Keratinocyte (primary cell): ENCODE results near the gene POU3F2. TPM values are rescaled to one million over a fixed set of nuclear protein-coding genes. Genes with fewer than 3 reads are reported as not detected.

Experiments used
- DNase-seq: peaks from one replicate; pipeline ENCODE4 v3.0.0-alpha.2; 2011; ENCODE audit warnings: low read depth, missing footprints, low spot score
- FAIRE-seq: peaks from 2 replicates; lab custom pipeline; 2011; peaks lifted over from hg19 to GRCh38; lab: Jason Lieb, UNC
- H2AFZ ChIP-seq: 2 replicates; pipeline ENCODE4 v1.6.0; 2012; ENCODE audit warnings: low read length, control low read depth, inconsistent platforms; ENCODE audit not compliant: control insufficient read depth
- H3K27ac ChIP-seq: 2 replicates; pipeline ENCODE4 v1.5.1; 2011; ENCODE audit warnings: low read length; ENCODE audit not compliant: control insufficient read depth, insufficient read depth
- H3K27me3 ChIP-seq: 3 replicates; pipeline ENCODE4 v1.6.0; 2011; ENCODE audit warnings: low read length; ENCODE audit not compliant: control insufficient read depth, insufficient read depth; ENCODE audit errors: extremely low read depth
- H3K36me3 ChIP-seq, 2 experiments: 2 replicates in 1 of 2; 3 replicates in 1 of 2; pipeline ENCODE4 v1.5.1; 2011; ENCODE audit warnings: low read length in 2 of 2, mild to moderate bottlenecking in 1 of 2; ENCODE audit not compliant: control insufficient read depth in 2 of 2, insufficient read depth in 2 of 2; ENCODE audit errors: extremely low read depth in 1 of 2
- H3K4me1 ChIP-seq: 3 replicates; pipeline ENCODE4 v1.5.1; 2011; ENCODE audit warnings: low read length; ENCODE audit not compliant: control insufficient read depth, insufficient read depth; ENCODE audit errors: extremely low read depth
- H3K4me2 ChIP-seq: 3 replicates; pipeline ENCODE4 v1.6.0; 2011; ENCODE audit warnings: low read depth, low read length; ENCODE audit not compliant: control insufficient read depth, insufficient read depth; ENCODE audit errors: extremely low read depth
- H3K4me3 ChIP-seq, 3 experiments: fragments of 200-600 bp in 1 of 3; sonication (generic) in 1 of 3; 2 replicates in 2 of 3; 3 replicates in 1 of 3; pipeline ENCODE4 v1.5.1; 2011 to 2016; ENCODE audit warnings: low read length in 3 of 3, mild to moderate bottlenecking in 3 of 3, control low read depth in 2 of 3, inconsistent platforms in 1 of 3, low read depth in 1 of 3, mixed read lengths in 1 of 3, mixed run types in 1 of 3, moderate library complexity in 1 of 3; ENCODE audit not compliant: control insufficient read depth in 2 of 3, insufficient read depth in 2 of 3; ENCODE audit errors: extremely low read depth in 1 of 3
- H3K79me2 ChIP-seq: 2 replicates; pipeline ENCODE4 v1.6.0; 2012; ENCODE audit warnings: low read length; ENCODE audit not compliant: control insufficient read depth, insufficient read depth
- H3K9ac ChIP-seq: 3 replicates; pipeline ENCODE4 v1.6.0; 2011; ENCODE audit warnings: low read length; ENCODE audit not compliant: control insufficient read depth, insufficient read depth; ENCODE audit errors: extremely low read depth
- H3K9me1 ChIP-seq: 3 replicates; pipeline ENCODE4 v1.6.0; 2011; ENCODE audit warnings: low read length; ENCODE audit not compliant: control insufficient read depth, insufficient read depth; ENCODE audit errors: extremely low read depth
- H3K9me3 ChIP-seq: 2 replicates; pipeline ENCODE4 v1.5.1; 2012; ENCODE audit warnings: low read depth, low read length; ENCODE audit not compliant: control insufficient read depth
- H4K20me1 ChIP-seq: 3 replicates; pipeline ENCODE4 v1.6.0; 2011; ENCODE audit warnings: low read length; ENCODE audit not compliant: control insufficient read depth, insufficient read depth; ENCODE audit errors: extremely low read depth
- EZH2 ChIP-seq: IDR thresholded peaks from one replicate; pipeline ENCODE4 v1.6.1; 2012; ENCODE audit warnings: inconsistent platforms, mild to moderate bottlenecking, low read length, moderate library complexity
- dilution Hi-C: fragments of 300-500 bp; cut with MboI; formaldehyde crosslinking; loops from one replicate; pipeline ENCODE4 v1.7.0; 2020; ENCODE audit warnings: low sequenced_read_pairs; ENCODE audit not compliant: extremely low pct_ligation_motif_present
- polyA plus RNA-seq, 5 experiments: library from polyadenylated mRNA; depleted of rRNA in 3 of 5; stranded (reverse) in 3 of 5; stranded (forward) in 1 of 5; unstranded in 1 of 5; fragments of >200 nt; gene quantifications; 1 replicate in 1 of 5; 2 replicates in 3 of 5; 3 replicates in 1 of 5; pipeline versions ENCODE4 v1.2.1 to v1.2.3, GENCODE V29; 2011 to 2012; ENCODE audit warnings: missing spikeins in 2 of 5, low read depth in 1 of 5, low replicate concordance in 1 of 5

Gene POU3F2
- polyA plus RNA-seq, 1 donor (not counting 4 experiments of a cell fraction or from before 2014, with no cell fraction given), result not detected

DNA sequence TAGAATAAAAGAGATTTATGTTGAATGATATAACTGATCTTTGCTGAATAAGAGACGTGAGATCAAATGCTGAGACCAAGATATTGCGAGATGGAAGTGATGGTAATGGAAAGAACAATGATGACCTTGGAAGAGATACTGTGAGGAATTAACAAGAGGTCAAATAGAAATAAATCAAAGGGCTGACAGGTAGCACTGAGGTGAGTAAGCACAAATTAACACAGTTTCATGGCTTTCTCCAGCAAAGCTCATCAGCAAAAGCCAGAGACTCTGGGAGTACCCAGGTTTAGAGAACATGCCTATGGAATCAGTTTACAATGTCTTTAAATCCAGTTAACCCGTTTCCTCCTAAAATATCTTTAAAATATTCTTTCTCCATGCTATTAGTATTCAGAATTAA, 53.3 kb downstream of the POU3F2 start:
- Histone ChIP-seq H3K36me3 (no peaks in the 10 kb centered on the region), H3K9me1 (no peaks in the 10 kb centered on the region), H3K79me2 (no peaks in the 10 kb centered on the region), H3K4me3 (no peak overlapping the region), H3K27ac (no peak overlapping the region), H3K4me1 (no peaks in the 10 kb centered on the region), H3K9me3 (no peaks in the 10 kb centered on the region), H3K27me3 (no peaks in the 10 kb centered on the region), H2AFZ (no peak overlapping the region), H3K9ac (no peak overlapping the region), H3K4me2 (no peak overlapping the region), H4K20me1 (no peaks in the 10 kb centered on the region)
- DNase-seq (no peak), FAIRE-seq (no peak)
- dilution Hi-C loops, result no loop called here
- TF ChIP-seq EZH2, result no peak

Other genes with a start within 250 kb of the POU3F2 start
- 12.5 to 19.9 TPM (median 17.4 TPM) in 3 replicates for gene FBXL4, start 113.4 kb downstream of the POU3F2 start, polyA plus RNA-seq